KMS-11 (cell line): ENCODE data around the gene RUBCNL.
"Not testable (repeated sequence)": the region's sequence is repeated elsewhere in the genome, so short reads cannot be mapped to it uniquely, and the experiment has no call there.

ENCODE experiments used
- H2AFZ ChIP-seq: fragments of 200-600 bp; sonication (generic); 2 replicates; pipeline ENCODE4 v1.6.1; 2016; ENCODE audit warnings: antibody characterized with exemption, mixed run types, low read depth
- H3K27ac ChIP-seq: fragments of 200-600 bp; sonication (generic); 2 replicates; pipeline ENCODE4 v1.6.1; 2016; ENCODE audit warnings: mild to moderate bottlenecking, mixed run types
- H3K27me3 ChIP-seq: fragments of 200-600 bp; sonication (generic); 2 replicates; pipeline ENCODE4 v1.6.1; 2017; ENCODE audit warnings: mild to moderate bottlenecking, low read depth, mixed run types, moderate library complexity; ENCODE audit not compliant: insufficient read depth
- H3K36me3 ChIP-seq: fragments of 200-600 bp; sonication (generic); 2 replicates; pipeline ENCODE4 v1.6.1; 2017; ENCODE audit warnings: mild to moderate bottlenecking, mixed run types; ENCODE audit not compliant: insufficient read depth
- H3K4me1 ChIP-seq: fragments of 200-600 bp; sonication (generic); 2 replicates; pipeline ENCODE4 v1.6.1; 2016; ENCODE audit warnings: mild to moderate bottlenecking, low read depth, mixed run types; ENCODE audit not compliant: poor library complexity, severe bottlenecking
- H3K4me2 ChIP-seq: fragments of 200-600 bp; sonication (generic); 2 replicates; pipeline ENCODE4 v1.7.0; 2016; ENCODE audit warnings: mild to moderate bottlenecking, mixed run types
- H3K4me3 ChIP-seq: fragments of 200-600 bp; sonication (generic); IDR thresholded peaks from 2 replicates; pipeline ENCODE4 v1.6.1; 2017; ENCODE audit warnings: low read depth, low read length, mixed read lengths; ENCODE audit not compliant: insufficient read depth
- H3K79me2 ChIP-seq: fragments of 200-600 bp; sonication (generic); 2 replicates; pipeline ENCODE4 v1.6.1; 2016; ENCODE audit warnings: low read depth, mixed run types; ENCODE audit not compliant: insufficient read depth
- H3K9ac ChIP-seq: fragments of 200-600 bp; sonication (generic); 2 replicates; pipeline ENCODE4 v1.6.1; 2016; ENCODE audit warnings: mild to moderate bottlenecking, mixed run types
- H4K20me1 ChIP-seq: fragments of 200-600 bp; sonication (generic); 2 replicates; pipeline ENCODE4 v1.6.1; 2016; ENCODE audit warnings: mild to moderate bottlenecking, mixed run types; ENCODE audit not compliant: insufficient read depth
- CTCF ChIP-seq: fragments of 200-600 bp; sonication (generic); conservative IDR thresholded peaks from 2 replicates; pipeline ENCODE4 v1.6.1; 2017; ENCODE audit warnings: low read depth, mild to moderate bottlenecking, antibody characterized with exemption, low read length, moderate library complexity, mixed read lengths

Gene RUBCNL

GRCh38 chr13:46387064-46387851 lies at the start of gene RUBCNL:
TSS of gene RUBCNL (minus strand) at chr13:46387252. CDS start at chr13:46372475, 14,777 bp downstream.
- Histone ChIP-seq H3K36me3 (no peaks in the 10 kb centered on the region), H4K20me1 (no peaks in the 10 kb centered on the region), H2AFZ (peak within 1 kb of the TSS; percentile 64), H3K27me3 (no peaks in the 10 kb centered on the region), H3K4me2 (peak within 1 kb of the TSS; percentile 76), H3K27ac (peak within 1 kb of the TSS; percentile 15; the same call in 1 of the 2 replicates), H3K4me3 (no peak within 1 kb of the TSS), H3K4me1 (peaks cover 55% of the 10 kb centered on the region), H3K9ac (no peak within 1 kb of the TSS; the same call in 1 of the 2 replicates), H3K79me2 (no peaks in the 10 kb centered on the region)
- TF ChIP-seq CTCF: no peak

- H3K27ac ChIP-seq, H3K36me3 ChIP-seq, H3K4me2 ChIP-seq, H3K79me2 ChIP-seq, H3K27me3 ChIP-seq, H4K20me1 ChIP-seq, H3K4me3 ChIP-seq, H2AFZ ChIP-seq, H3K9ac ChIP-seq, H3K4me1 ChIP-seq: not testable (repeated sequence)
These were observed 42.5 kb upstream of the RUBCNL start for GRCh38 chr13:46429558-46429957.

GRCh38 chr13:46405457-46405856 lies 18.4 kb upstream of the RUBCNL start:
- Histone ChIP-seq H2AFZ (no peak overlapping the region), H3K27ac (no peak overlapping the region), H3K9ac (no peak overlapping the region), H3K4me3 (no peak overlapping the region), H3K4me1 (peaks cover 13% of the 10 kb centered on the region), H3K4me2 (no peak overlapping the region), H3K79me2 (no peaks in the 10 kb centered on the region), H3K27me3 (no peaks in the 10 kb centered on the region), H4K20me1 (no peaks in the 10 kb centered on the region), H3K36me3 (no peaks in the 10 kb centered on the region)
- no peak for TF ChIP-seq CTCF

- Histone ChIP-seq H4K20me1 (no peaks in the 10 kb centered on the region), H3K4me1 (peaks cover 13% of the 10 kb centered on the region), H3K27ac (no peak overlapping the region), H3K4me3 (no peak overlapping the region), H3K79me2 (no peaks in the 10 kb centered on the region), H3K4me2 (no peak overlapping the region), H3K36me3 (no peaks in the 10 kb centered on the region), H3K27me3 (no peaks in the 10 kb centered on the region), H2AFZ (no peak overlapping the region), H3K9ac (no peak overlapping the region)
- no peak for TF ChIP-seq CTCF
These were observed 17.7 kb upstream of the RUBCNL start for GRCh38 chr13:46404733-46405100.
